Left forelimb (tissue), 1 donor: ENCODE measurements around the gene TEAD1.

ENCODE experiments used
- DNase-seq: peaks from one replicate; pipeline ENCODE4 v3.0.0-alpha.2; 2018; ENCODE audit warnings: low spot score

Gene TEAD1

DNA sequence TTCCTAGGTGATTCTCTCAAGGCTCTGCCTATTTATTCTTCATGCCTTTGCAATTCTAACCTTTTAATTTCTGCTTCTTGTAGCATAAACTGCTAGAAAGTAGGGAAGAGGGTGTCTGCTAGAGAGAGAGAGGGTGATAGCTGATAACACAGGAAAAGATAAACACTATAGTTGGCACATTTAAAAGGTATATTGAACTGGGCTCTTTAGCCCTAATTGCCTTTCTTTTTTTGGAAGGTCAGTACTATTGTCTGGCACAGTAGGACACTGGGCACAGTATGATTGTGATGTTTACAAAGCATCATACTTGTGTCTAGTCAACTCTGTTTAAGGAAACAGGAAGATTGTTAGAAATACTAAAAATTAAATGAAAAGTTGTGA lies 33.3 kb downstream of the TEAD1 start:
- DNase-seq: no peak

DNA sequence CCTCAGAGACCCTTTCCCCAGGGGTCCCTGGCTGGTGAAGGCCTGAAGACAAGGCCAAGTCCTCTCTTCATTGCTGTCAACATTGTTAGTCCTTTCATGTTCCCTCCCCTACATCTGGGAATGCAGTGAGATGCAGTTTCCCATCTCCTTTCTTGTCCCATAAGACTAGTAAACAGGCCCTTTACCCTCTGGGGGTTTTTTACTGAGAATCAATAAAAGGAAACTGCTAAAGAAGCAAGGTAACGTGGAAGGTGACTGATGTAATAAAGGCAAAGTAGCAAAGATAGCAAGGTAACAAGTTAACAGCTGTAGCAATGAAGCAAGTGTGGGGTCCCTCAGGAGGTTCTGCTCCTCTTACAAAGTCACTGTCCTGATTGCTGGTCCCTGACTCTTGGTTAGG lies 37.3 kb downstream of the TEAD1 start:
- DNase-seq: no peak

- DNase-seq: no peak
Observed at GRCh38 chr11:12712132-12712531, 37.9 kb downstream of the TEAD1 start.

DNA sequence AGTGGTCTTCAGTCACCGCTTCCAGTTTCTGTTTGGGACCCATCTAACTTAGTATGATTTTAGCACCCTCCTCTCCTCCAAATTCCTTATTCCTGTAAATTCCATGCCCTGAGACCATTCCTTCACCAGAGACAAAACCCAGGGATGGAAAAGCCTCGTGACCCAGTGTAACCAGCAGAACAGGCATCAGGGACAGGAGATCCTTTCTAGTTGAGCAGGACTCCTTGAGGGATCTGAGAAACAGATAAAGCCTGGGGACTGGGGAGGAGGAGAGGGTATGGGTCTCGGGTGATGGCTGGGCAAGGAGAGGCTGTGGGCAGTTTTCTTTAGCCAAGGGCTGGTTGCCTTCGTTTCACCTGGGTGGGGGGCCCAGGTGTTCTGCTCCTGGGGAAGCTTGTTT lies 40.9 kb downstream of the TEAD1 start:
- no peak for DNase-seq

DNA sequence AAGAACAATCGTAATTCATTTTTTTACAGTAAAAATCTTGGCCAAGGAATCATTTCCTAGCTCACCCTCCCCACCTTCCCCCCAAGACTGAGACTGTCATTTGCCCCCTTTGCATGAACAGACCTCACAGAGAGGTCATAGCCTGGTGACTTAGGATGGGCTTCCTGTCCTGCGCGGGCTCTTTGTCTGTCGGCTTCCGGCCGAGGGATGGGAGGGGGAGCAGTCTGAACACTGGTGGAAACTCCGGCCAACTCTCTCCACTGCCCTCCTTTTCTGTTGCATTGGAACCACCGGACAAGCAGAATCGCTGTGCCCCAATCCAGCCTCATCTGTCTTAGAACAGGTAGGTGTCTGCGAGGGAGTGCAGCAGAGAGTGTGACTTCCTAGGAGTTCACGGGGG lies 41.7 kb downstream of the TEAD1 start:
- DNase-seq: no peak

GRCh38 chr11:12716816-12717215 lies 42.6 kb downstream of the TEAD1 start:
- DNase-seq: no peak

DNA sequence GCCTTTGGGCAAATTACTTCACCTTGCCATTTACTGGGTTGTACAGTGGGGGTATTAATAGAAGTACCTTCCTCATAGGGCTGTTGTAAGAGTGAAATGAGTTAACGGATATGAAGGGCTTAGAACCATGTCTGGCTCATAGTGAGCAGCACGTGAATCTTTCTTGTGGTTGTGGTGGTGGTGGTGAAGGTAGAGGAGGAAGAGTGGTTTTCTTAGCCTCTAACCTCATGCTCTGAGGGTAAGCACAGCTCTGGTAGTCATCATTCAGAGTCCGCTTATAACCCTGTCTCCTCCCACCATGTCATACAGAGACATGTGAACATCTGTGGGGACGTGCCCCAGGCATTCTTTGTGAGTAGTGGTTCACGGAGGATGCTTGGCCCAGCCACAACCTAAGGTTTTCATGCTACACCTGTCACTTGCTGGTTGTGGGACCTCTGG lies 43.6 kb downstream of the TEAD1 start:
- DNase-seq: no peak

GRCh38 chr11:12719221-12719620 lies 45.0 kb downstream of the TEAD1 start:
- no peak for DNase-seq

DNA sequence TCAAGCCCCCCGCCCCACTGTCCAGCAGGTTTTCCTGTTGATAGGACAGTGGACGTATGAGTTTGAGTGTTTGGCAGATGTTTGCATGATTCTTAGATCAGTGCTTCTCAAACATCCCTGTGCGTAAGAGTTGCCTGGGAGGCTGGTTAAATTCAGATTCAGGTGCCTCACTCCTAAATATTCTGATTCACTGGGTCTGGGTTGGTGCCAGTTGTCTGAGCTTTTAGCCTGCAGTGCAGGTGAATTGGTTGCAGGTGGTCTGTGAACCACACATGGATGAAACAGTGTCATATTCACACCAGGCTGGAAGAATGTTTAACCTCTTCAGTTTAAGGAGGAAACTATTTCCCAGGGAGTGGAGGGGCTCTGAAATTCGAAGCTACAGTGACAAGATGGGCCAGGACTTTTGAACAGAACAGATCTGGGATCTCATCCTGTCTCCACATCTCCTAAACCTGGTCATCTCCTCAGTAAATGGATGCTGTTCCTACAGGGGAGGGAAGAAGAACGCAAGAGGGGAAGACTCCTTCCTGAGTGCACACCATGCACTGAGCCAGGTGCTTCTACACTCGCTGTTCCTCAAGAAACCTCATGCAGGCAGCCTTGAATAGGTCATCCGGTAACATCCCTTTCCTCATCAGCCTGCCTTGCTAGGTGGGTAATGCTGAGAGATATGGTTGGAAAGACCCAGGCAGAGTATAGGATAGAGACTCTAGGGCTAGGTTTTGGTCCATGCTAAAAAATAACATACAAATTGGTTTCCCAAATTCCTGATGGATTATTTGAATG lies 47.8 kb downstream of the TEAD1 start:
- no peak for DNase-seq

DNA sequence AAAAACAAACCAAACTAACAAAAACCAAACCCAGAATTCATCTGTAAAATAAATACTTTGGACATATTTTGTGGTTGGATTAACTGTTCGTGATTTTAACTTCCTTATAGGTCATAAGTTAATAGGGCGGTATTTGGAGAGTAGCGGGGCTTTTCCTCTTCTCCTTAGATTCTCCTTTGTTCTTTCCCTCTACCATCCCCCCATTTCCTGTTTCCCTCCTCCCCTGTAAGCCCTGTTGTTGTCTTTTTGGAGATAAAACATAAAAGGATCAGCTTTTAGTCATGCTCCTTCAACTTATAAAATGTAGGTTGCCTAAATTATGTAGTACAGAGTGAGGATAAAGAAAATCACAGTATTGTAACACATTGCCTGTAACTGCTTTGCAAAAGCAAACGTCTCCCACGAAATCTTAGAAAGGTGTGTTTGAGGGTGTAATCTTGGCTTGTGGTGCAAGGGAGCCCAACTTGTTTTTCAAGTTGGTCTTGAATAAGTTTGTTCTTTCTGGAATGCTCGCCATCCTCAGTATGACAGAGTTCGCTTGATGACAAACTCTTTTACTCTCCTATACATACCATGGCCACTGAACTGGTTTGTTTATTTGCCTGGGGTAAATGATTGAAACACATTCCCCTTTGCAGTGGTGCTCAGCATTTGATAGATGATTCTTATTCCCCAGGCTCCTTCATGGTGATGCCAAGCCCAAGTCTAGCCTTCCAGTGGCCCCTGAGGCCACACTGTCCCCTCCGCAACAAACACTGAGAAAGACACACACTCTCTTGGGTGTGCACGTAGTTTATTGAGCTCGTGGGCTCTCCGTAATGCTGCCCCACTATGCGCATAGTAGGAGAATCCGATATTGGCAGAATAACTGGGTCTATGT lies 49.4 kb downstream of the TEAD1 start:
- DNase-seq: no peak

- no peak for DNase-seq
Observed at GRCh38 chr11:12724301-12725054, 50.3 kb downstream of the TEAD1 start.

- DNase-seq: no peak
Observed at GRCh38 chr11:12725055-12725862, 51.0 kb downstream of the TEAD1 start.

- no peak for DNase-seq
Observed at GRCh38 chr11:12725863-12726682, 51.9 kb downstream of the TEAD1 start.

DNA sequence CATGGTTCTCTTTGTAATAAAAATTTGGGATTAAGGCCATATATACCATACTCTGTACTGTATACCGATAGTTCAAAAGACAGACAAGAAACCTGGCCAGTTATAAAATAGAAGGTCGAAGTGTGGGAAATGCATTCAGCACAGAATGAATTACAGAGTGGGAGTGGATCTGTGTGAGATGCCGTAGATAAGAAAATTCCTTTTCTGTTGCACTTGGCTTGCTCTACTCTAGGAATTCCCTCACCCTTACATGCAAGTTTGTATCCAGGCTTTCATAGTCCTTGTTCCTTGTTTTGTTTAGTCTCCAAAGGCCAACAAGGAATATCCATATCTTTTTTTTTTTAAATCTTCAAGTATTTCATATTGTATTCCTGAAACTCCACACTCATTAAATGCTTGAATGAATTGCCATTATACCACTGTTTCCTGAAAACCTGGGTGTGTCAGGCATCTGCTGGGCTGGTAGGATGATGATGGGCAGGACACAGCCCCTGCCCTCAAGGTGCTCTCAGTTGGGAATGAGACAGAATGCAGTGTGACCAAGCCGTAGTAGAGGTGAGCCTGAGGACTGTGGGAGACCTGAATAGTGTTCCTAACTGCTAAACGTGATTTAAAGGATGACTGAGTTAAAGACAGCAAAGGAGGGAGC lies 53.5 kb downstream of the TEAD1 start:
- no peak for DNase-seq

GRCh38 chr11:12728417-12728816 lies 54.2 kb downstream of the TEAD1 start:
- DNase-seq: no peak

DNA sequence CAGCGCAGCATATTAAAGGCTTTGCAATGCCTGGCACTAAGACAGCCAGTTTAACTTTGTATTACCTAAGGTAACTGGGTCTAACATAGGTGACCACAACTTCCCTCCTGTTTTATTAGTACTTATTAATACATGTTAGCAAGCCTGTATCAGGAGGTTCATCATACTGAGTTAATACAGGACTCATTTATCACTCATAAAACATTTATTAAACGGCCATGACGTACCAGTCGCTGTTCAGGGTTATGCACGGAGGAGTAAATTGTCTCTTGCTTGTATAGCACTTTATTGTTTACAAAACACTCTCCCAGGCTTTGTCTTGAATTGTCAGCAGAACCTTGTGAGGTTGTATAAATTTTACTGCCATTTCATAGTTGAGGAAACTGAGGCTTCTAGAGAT lies 55.7 kb downstream of the TEAD1 start:
- DNase-seq: no peak

DNA sequence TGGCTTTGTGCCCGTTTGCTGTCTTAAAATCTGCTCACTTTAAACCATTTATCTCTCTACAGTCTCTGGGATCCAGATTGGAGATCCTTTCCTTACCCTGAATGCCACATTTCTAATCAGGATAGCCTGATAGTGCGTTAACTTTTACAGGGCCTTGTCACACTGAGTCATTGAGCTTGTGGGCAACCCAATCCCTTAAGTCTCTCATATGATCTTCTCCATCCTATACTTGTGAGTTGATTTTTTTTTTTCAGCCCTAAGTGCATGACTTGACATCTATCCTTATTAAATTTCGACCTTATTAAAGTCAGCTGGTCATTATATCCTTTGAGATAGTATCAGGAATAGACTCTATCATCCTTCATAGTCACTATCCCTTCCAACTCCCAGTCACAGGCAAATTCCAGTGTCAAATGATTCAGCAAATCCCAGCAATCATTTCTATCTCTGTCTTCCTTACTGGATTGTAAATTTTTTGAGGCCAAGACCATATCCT lies 57.7 kb downstream of the TEAD1 start:
- no peak for DNase-seq

DNA sequence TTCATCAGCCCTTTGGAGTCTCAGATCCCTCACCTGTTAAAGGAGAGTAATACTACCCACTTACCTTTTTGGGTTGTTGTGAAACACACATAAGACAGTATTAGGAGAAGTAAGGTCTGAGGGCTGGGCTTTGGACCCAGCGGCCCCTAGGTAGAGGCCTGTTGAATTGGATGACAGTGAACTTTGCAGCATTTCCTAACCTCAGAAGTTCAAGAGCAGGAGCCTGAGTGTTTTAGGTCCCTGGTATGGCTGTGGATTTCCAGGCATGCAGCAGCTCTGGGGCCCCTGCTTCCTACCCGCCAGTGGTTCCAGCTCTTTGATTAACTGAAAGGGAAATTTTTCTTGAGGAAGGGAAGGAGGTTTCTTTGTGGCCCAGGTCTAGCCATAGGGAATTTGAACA lies 58.9 kb downstream of the TEAD1 start:
- no peak for DNase-seq

- no peak for DNase-seq
Observed at GRCh38 chr11:12734625-12735024, 60.4 kb downstream of the TEAD1 start.

DNA sequence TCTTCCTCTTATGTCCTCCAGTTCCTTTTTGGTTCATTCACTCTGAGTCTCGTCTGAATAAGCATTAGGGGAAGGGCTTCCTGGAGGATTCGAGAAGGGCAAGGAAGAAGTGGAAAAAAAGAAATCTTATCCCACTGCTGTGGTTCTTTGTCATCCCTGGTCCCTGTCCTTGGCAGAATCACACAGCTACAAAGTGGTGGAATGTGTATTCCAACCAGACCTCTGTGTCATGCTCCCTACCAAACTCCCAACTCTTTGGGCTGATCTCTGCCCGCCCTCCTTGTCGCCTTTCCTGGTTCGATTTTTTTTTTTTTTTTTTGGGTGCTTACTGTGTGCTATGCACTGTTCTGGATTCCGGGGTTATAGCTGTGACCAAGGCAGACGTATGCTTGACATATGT lies 61.0 kb downstream of the TEAD1 start:
- no peak for DNase-seq
